ENCODE data around the gene POU6F2.

GRCh38 chr7:39044489-39044888 is 66.8 kb downstream of the POU6F2 start:
- TF ChIP-seq CTCF (IDR thresholded peaks at IDR 0.05) (no peak), ZFX (IDR thresholded peaks at IDR 0.05; ENCODE audit: borderline replicate concordance) (no peak)

All from 22Rv1 (cell line).